Loucy (cell line): ENCODE data around the gene NKAIN4.

Experiments used
- CTCF ChIP-seq: fragments of 200-600 bp; sonication (generic); conservative IDR thresholded peaks from 2 replicates; pipeline ENCODE4 v1.5.1; 2014; ENCODE audit warnings: mild to moderate bottlenecking, antibody characterized with exemption, low read length
- EZH2phosphoT487 ChIP-seq: fragments of 200-600 bp; IDR thresholded peaks from 2 replicates; pipeline ENCODE4 v1.6.1; 2018; ENCODE audit warnings: antibody characterized with exemption, mild to moderate bottlenecking, moderate library complexity, borderline replicate concordance

GRCh38 chr20:63206878-63207277, 47.4 kb downstream of the NKAIN4 start:
- TF ChIP-seq CTCF = no peak
- TF ChIP-seq EZH2phosphoT487 = no peak
